Endothelial cell (in vitro differentiated cells): ENCODE measurements around the gene ZNF174. TPM values are rescaled to one million over a fixed set of nuclear protein-coding genes. Genes with fewer than 3 reads are reported as not detected.

ENCODE experiments used
- DNase-seq: peaks from one replicate; pipeline ENCODE4 v3.0.0; 2021; ENCODE audit warnings: low spot score
- H3K27ac Mint-ChIP-seq: one replicate; pipeline ENCODE4 v1.8.0; 2021; ENCODE audit warnings: mixed read lengths, inconsistent platforms; ENCODE audit not compliant: unreplicated experiment
- H3K27me3 Mint-ChIP-seq: one replicate; pipeline ENCODE4 v1.8.0; 2021; ENCODE audit warnings: mild to moderate bottlenecking, moderate library complexity, mixed read lengths, inconsistent platforms; ENCODE audit not compliant: unreplicated experiment
- H3K36me3 Mint-ChIP-seq: one replicate; pipeline ENCODE4 v1.8.0; 2021; ENCODE audit warnings: mild to moderate bottlenecking, low read depth, mixed read lengths, inconsistent platforms; ENCODE audit not compliant: unreplicated experiment
- H3K4me1 Mint-ChIP-seq: one replicate; pipeline ENCODE4 v1.8.0; 2021; ENCODE audit warnings: mild to moderate bottlenecking, mixed read lengths, inconsistent platforms; ENCODE audit not compliant: unreplicated experiment
- H3K4me3 Mint-ChIP-seq: one replicate; pipeline ENCODE4 v1.8.0; 2021; ENCODE audit warnings: mild to moderate bottlenecking, mixed read lengths, inconsistent platforms; ENCODE audit not compliant: unreplicated experiment
- H3K9me3 Mint-ChIP-seq: one replicate; pipeline ENCODE4 v1.8.0; 2021; ENCODE audit warnings: mixed read lengths, inconsistent platforms; ENCODE audit not compliant: unreplicated experiment
- CTCF ChIP-seq: fragments of 200-600 bp; sonication (generic); IDR thresholded peaks from one replicate; pipeline ENCODE4 v1.5.0; 2021; ENCODE audit warnings: antibody characterized with exemption; ENCODE audit not compliant: unreplicated experiment
- total RNA-seq: library from RNA; stranded (reverse); fragmentation: NEBNext Ultra II Directional; extraction: Animal tissue kit (Norgen Biotek cat#: 25700); gene quantifications from one replicate; pipeline ENCODE4 v1.2.1, GENCODE V29; 2021; ENCODE audit not compliant: unreplicated experiment

Gene ZNF174
- total RNA-seq, 1 donor from 2014 or later: 10.3 TPM

GRCh38 chr16:3362931-3363330 lies 38.1 kb upstream of the ZNF174 start:
- Mint-ChIP-seq H3K27ac (no peak overlapping the region), H3K9me3 (no peaks in the 10 kb centered on the region), H3K36me3 (peaks cover 3% of the 10 kb centered on the region), H3K4me1 (no peaks in the 10 kb centered on the region), H3K4me3 (no peak overlapping the region), H3K27me3 (no peaks in the 10 kb centered on the region)
- DNase-seq: no peak
- no peak for TF ChIP-seq CTCF

GRCh38 chr16:3363793-3364192 lies 37.2 kb upstream of the ZNF174 start:
- no peak for DNase-seq
- Mint-ChIP-seq H3K27me3 (no peaks in the 10 kb centered on the region), H3K27ac (no peak overlapping the region), H3K36me3 (peaks cover 3% of the 10 kb centered on the region), H3K4me3 (no peak overlapping the region), H3K9me3 (no peaks in the 10 kb centered on the region), H3K4me1 (no peaks in the 10 kb centered on the region)
- no peak for TF ChIP-seq CTCF

- no peak overlapping the region for H3K4me3 Mint-ChIP-seq
- H3K27ac Mint-ChIP-seq: no peak overlapping the region
- H3K27me3 Mint-ChIP-seq: no peaks in the 10 kb centered on the region
- H3K4me1 Mint-ChIP-seq: no peaks in the 10 kb centered on the region
- no peak for TF ChIP-seq CTCF
- no peaks in the 10 kb centered on the region for H3K9me3 Mint-ChIP-seq
- H3K36me3 Mint-ChIP-seq: peaks cover 3% of the 10 kb centered on the region
- no peak for DNase-seq
Observed at GRCh38 chr16:3364774-3365427, 36.1 kb upstream of the ZNF174 start.

- H3K4me1 Mint-ChIP-seq: no peaks in the 10 kb centered on the region
- H3K27me3 Mint-ChIP-seq: no peaks in the 10 kb centered on the region
- H3K9me3 Mint-ChIP-seq: peaks cover 7% of the 10 kb centered on the region
- DNase-seq: no peak
- H3K27ac Mint-ChIP-seq: no peak overlapping the region
- no peak for TF ChIP-seq CTCF
- no peak overlapping the region for H3K4me3 Mint-ChIP-seq
- peaks cover 7% of the 10 kb centered on the region for H3K36me3 Mint-ChIP-seq
Observed at GRCh38 chr16:3369073-3369472, 31.9 kb upstream of the ZNF174 start.

- DNase-seq: no peak
- H3K4me3 Mint-ChIP-seq: no peak overlapping the region
- peaks cover 19% of the 10 kb centered on the region for H3K9me3 Mint-ChIP-seq
- no peaks in the 10 kb centered on the region for H3K4me1 Mint-ChIP-seq
- no peak for TF ChIP-seq CTCF
- peaks cover 12% of the 10 kb centered on the region for H3K27me3 Mint-ChIP-seq
- H3K27ac Mint-ChIP-seq: no peak overlapping the region
- H3K36me3 Mint-ChIP-seq: peaks cover 19% of the 10 kb centered on the region
Observed at GRCh38 chr16:3375680-3376079, 25.3 kb upstream of the ZNF174 start.
